Gastroesophageal sphincter (tissue), 3 donors: ENCODE measurements around the gene RETREG1.

Experiments used
- CTCF ChIP-seq, 4 experiments: fragments of 200-600 bp in 2 of 4; fragments of 450-650 bp in 2 of 4; sonication (generic) in 1 of 4; IDR thresholded peaks; one replicate each; pipeline ENCODE4 v1.5.1; 2017 to 2019; ENCODE audit warnings: antibody characterized with exemption in 4 of 4, mild to moderate bottlenecking in 2 of 4, moderate library complexity in 2 of 4
- EP300 ChIP-seq: sonication (generic); formaldehyde crosslinking; IDR thresholded peaks from one replicate; pipeline ENCODE4 v1.6.1; 2017; ENCODE audit warnings: antibody characterized with exemption, mild to moderate bottlenecking
- POLR2A ChIP-seq, 2 donors: fragments of 450-650 bp; IDR thresholded peaks; one replicate each; pipeline ENCODE4 v1.6.1; 2017; ENCODE audit warnings: antibody characterized with exemption in 2 of 2, mild to moderate bottlenecking in 2 of 2, moderate library complexity in 1 of 2
- POLR2AphosphoS5 ChIP-seq: sonication (generic); formaldehyde crosslinking; IDR thresholded peaks from one replicate; pipeline ENCODE4 v1.6.1; 2017; ENCODE audit warnings: antibody characterized with exemption

- TF ChIP-seq CTCF (IDR thresholded peaks at IDR 0.05): no peak
- no peak for TF ChIP-seq EP300
- TF ChIP-seq POLR2AphosphoS5: no peak
- no peak for TF ChIP-seq POLR2A (IDR thresholded peaks at IDR 0.05)
These were observed 62.7 kb downstream of the RETREG1 start for GRCh38 chr5:16554110-16554509.
